Measurements from ENCODE around the gene SNAPIN. TPM values are rescaled to one million over a fixed set of nuclear protein-coding genes. Genes with fewer than 3 reads are reported as not detected.

The SNAPIN gene
- total and polyA plus RNA-seq, 9 of the 15 experiments (the other 6 are each of a cell fraction or from before 2014, with no cell fraction given): 11.2 to 43.9 (median 32.3) TPM

DNA sequence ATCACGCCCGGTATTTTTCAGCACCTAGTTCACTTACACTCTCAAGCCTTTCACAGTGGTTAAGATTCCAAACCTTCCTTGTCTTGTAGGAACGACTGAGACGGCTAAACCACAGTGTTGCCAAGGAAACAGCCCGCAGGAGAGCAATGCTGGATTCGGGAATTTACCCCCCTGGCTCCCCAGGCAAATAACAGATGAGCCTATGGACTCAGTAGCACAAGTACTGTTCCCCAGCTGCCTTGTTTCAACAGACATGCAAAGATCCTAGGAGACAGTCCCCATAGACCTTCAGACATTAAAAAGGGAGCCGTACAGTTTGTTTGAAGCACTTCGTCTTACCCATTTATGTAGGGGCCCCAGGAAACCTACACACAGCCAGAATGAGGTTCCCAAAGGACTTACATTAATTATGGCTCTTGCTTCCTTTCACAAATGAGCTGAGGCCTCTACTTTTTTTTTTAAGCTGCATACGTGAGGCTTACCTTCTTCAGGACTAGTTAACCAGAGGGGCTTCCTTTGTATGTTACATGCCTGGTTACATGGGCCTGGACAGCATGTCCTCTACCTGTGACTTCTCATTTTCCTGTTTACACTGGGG lies 2.7 kb downstream of the SNAPIN start (continued):
- TF ChIP-seq, protein P1, sequence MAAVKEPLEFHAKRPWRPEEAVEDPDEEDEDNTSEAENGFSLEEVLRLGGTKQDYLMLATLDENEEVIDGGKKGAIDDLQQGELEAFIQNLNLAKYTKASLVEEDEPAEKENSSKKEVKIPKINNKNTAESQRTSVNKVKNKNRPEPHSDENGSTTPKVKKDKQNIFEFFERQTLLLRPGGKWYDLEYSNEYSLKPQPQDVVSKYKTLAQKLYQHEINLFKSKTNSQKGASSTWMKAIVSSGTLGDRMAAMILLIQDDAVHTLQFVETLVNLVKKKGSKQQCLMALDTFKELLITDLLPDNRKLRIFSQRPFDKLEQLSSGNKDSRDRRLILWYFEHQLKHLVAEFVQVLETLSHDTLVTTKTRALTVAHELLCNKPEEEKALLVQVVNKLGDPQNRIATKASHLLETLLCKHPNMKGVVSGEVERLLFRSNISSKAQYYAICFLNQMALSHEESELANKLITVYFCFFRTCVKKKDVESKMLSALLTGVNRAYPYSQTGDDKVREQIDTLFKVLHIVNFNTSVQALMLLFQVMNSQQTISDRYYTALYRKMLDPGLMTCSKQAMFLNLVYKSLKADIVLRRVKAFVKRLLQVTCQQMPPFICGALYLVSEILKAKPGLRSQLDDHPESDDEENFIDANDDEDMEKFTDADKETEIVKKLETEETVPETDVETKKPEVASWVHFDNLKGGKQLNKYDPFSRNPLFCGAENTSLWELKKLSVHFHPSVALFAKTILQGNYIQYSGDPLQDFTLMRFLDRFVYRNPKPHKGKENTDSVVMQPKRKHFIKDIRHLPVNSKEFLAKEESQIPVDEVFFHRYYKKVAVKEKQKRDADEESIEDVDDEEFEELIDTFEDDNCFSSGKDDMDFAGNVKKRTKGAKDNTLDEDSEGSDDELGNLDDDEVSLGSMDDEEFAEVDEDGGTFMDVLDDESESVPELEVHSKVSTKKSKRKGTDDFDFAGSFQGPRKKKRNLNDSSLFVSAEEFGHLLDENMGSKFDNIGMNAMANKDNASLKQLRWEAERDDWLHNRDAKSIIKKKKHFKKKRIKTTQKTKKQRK (IDR thresholded peaks at IDR 0.05; ENCODE audit: borderline replicate concordance, low read depth, low read length): no peak
- TF ChIP-seq, protein P2, sequence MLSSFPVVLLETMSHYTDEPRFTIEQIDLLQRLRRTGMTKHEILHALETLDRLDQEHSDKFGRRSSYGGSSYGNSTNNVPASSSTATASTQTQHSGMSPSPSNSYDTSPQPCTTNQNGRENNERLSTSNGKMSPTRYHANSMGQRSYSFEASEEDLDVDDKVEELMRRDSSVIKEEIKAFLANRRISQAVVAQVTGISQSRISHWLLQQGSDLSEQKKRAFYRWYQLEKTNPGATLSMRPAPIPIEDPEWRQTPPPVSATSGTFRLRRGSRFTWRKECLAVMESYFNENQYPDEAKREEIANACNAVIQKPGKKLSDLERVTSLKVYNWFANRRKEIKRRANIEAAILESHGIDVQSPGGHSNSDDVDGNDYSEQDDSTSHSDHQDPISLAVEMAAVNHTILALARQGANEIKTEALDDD (IDR thresholded peaks at IDR 0.05): peak; percentile 24; the same call in 1 of the 2 replicates
- TF ChIP-seq NFATC3 (IDR thresholded peaks at IDR 0.05): no peak
- TF ChIP-seq POLR2AphosphoS2 (IDR thresholded peaks at IDR 0.05; ENCODE audit: low read length): peak; percentile 93
- peak; percentile 57 for TF ChIP-seq RFX1 (IDR thresholded peaks at IDR 0.05)
- TF ChIP-seq POLR2A (conservative IDR thresholded peaks at IDR 0.05): peak; percentile 82
- TF ChIP-seq, protein P3, sequence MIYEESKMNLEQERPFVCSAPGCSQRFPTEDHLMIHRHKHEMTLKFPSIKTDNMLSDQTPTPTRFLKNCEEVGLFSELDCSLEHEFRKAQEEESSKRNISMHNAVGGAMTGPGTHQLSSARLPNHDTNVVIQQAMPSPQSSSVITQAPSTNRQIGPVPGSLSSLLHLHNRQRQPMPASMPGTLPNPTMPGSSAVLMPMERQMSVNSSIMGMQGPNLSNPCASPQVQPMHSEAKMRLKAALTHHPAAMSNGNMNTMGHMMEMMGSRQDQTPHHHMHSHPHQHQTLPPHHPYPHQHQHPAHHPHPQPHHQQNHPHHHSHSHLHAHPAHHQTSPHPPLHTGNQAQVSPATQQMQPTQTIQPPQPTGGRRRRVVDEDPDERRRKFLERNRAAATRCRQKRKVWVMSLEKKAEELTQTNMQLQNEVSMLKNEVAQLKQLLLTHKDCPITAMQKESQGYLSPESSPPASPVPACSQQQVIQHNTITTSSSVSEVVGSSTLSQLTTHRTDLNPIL (CRISPR knock-in tag; IDR thresholded peaks at IDR 0.05): no peak
- no peak for TF ChIP-seq CC2D1A (IDR thresholded peaks at IDR 0.05)
- TF ChIP-seq CCNT2 (IDR thresholded peaks at IDR 0.05; ENCODE audit: borderline replicate concordance, extremely low read depth, insufficient read length, low read depth, low read length): no peak
- TF ChIP-seq TCF3 (CRISPR knock-in tag; IDR thresholded peaks at IDR 0.05): no peak
- peak; percentile 16; the same call in 1 of the 2 replicates for TF ChIP-seq ZBED1 (IDR thresholded peaks at IDR 0.05)
- TF ChIP-seq PTTG1 (tag; IDR thresholded peaks at IDR 0.05; ENCODE audit: low read depth): no peak
- TF ChIP-seq TAF7 (tag; IDR thresholded peaks at IDR 0.05): no peak
- TF ChIP-seq ILK (tag; IDR thresholded peaks at IDR 0.05; ENCODE audit: borderline replicate concordance, low read depth): no peak
- peak; percentile 65 for TF ChIP-seq EWSR1 (IDR thresholded peaks at IDR 0.05; ENCODE audit: borderline replicate concordance, low read depth, partially characterized antibody)
- TF ChIP-seq PHTF2 (CRISPR knock-in tag; IDR thresholded peaks at IDR 0.05): no peak
- TF ChIP-seq, protein P4, sequence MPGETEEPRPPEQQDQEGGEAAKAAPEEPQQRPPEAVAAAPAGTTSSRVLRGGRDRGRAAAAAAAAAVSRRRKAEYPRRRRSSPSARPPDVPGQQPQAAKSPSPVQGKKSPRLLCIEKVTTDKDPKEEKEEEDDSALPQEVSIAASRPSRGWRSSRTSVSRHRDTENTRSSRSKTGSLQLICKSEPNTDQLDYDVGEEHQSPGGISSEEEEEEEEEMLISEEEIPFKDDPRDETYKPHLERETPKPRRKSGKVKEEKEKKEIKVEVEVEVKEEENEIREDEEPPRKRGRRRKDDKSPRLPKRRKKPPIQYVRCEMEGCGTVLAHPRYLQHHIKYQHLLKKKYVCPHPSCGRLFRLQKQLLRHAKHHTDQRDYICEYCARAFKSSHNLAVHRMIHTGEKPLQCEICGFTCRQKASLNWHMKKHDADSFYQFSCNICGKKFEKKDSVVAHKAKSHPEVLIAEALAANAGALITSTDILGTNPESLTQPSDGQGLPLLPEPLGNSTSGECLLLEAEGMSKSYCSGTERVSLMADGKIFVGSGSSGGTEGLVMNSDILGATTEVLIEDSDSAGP (CRISPR knock-in tag; IDR thresholded peaks at IDR 0.05): no peak
- TF ChIP-seq, protein P5, sequence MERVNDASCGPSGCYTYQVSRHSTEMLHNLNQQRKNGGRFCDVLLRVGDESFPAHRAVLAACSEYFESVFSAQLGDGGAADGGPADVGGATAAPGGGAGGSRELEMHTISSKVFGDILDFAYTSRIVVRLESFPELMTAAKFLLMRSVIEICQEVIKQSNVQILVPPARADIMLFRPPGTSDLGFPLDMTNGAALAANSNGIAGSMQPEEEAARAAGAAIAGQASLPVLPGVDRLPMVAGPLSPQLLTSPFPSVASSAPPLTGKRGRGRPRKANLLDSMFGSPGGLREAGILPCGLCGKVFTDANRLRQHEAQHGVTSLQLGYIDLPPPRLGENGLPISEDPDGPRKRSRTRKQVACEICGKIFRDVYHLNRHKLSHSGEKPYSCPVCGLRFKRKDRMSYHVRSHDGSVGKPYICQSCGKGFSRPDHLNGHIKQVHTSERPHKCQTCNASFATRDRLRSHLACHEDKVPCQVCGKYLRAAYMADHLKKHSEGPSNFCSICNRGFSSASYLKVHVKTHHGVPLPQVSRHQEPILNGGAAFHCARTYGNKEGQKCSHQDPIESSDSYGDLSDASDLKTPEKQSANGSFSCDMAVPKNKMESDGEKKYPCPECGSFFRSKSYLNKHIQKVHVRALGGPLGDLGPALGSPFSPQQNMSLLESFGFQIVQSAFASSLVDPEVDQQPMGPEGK (CRISPR knock-in tag; IDR thresholded peaks at IDR 0.05; ENCODE audit: borderline replicate concordance): no peak
- no peak for TF ChIP-seq DMBX1 (CRISPR knock-in tag; IDR thresholded peaks at IDR 0.05; ENCODE audit: borderline replicate concordance)

Data from K562 (cell line).